GM23248 (cell line): ENCODE results near the gene PRELP.

Experiments used
- EZH2 ChIP-seq: fragments of 200-600 bp; sonication (generic); IDR thresholded peaks from 2 replicates; pipeline ENCODE4 v1.6.1; 2018; ENCODE audit warnings: antibody characterized with exemption, mild to moderate bottlenecking; ENCODE audit not compliant: insufficient read depth, poor library complexity, severe bottlenecking
- EZH2phosphoT487 ChIP-seq: fragments of 200-600 bp; sonication (generic); IDR thresholded peaks from 2 replicates; pipeline ENCODE4 v1.6.1; 2018; ENCODE audit warnings: antibody characterized with exemption, moderate library complexity, mild to moderate bottlenecking, low read depth; ENCODE audit not compliant: insufficient read depth

- TF ChIP-seq EZH2phosphoT487 (no peak), EZH2 (no peak)
These were observed 20.6 kb upstream of the PRELP start for GRCh38 chr1:203454986-203455471.
